PC-3 (cell line): ENCODE measurements around the gene CAPRIN2.

ENCODE experiments used
- EZH2 ChIP-seq: fragments of 300-600 bp; sonication (generic); IDR thresholded peaks from one replicate; pipeline ENCODE4 v1.6.1; 2017; ENCODE audit warnings: antibody characterized with exemption, mild to moderate bottlenecking, low read length; ENCODE audit not compliant: unreplicated experiment
- EZH2phosphoT487 ChIP-seq: fragments of 300-600 bp; sonication (generic); IDR thresholded peaks from 2 replicates; pipeline ENCODE4 v1.6.1; 2018; ENCODE audit warnings: mild to moderate bottlenecking, antibody characterized with exemption, low read length, borderline replicate concordance
- TF ChIP-seq, protein P1 (sequence below): fragments of 300-600 bp; sonication (generic); conservative IDR thresholded peaks from 2 replicates; pipeline ENCODE4 v1.5.1; 2017; ENCODE audit warnings: antibody characterized with exemption, low read depth, mild to moderate bottlenecking, low read length

- TF ChIP-seq, protein P1, sequence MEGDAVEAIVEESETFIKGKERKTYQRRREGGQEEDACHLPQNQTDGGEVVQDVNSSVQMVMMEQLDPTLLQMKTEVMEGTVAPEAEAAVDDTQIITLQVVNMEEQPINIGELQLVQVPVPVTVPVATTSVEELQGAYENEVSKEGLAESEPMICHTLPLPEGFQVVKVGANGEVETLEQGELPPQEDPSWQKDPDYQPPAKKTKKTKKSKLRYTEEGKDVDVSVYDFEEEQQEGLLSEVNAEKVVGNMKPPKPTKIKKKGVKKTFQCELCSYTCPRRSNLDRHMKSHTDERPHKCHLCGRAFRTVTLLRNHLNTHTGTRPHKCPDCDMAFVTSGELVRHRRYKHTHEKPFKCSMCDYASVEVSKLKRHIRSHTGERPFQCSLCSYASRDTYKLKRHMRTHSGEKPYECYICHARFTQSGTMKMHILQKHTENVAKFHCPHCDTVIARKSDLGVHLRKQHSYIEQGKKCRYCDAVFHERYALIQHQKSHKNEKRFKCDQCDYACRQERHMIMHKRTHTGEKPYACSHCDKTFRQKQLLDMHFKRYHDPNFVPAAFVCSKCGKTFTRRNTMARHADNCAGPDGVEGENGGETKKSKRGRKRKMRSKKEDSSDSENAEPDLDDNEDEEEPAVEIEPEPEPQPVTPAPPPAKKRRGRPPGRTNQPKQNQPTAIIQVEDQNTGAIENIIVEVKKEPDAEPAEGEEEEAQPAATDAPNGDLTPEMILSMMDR, result no peak
- TF ChIP-seq EZH2 (no peak), EZH2phosphoT487 (no peak)
These were observed 34.0 kb upstream of the CAPRIN2 start for GRCh38 chr12:30788754-30789153.
